IMR-90 (cell line): Measurements from ENCODE around the gene DNAJB2. TPM values are rescaled to one million over a fixed set of nuclear protein-coding genes. Genes with fewer than 3 reads are reported as not detected.
"Not testable (repeated sequence)": the region's sequence is repeated elsewhere in the genome, so short reads cannot be mapped to it uniquely, and the experiment has no call there.

Source experiments
- ATAC-seq: fragments of 200-7000 bp; cut with Tn5 transposase; 2 replicates; pipeline ENCODE4 v1.9.1; 2020; ENCODE audit warnings: low read depth, mild to moderate bottlenecking, moderate library complexity
- BruUV-seq: library from RNA; stranded (reverse); fragments of 400-500 nt; replicated peaks from 2 replicates; lab custom pipeline; 2021; lab: Mats Ljungman, UMichigan
- CTCF ChIA-PET: fragments of 300-600 bp; formaldehyde crosslinking; extraction: SDS; loops from one replicate; lab custom pipeline; 2021; ENCODE audit warnings: antibody characterized with exemption; lab: Yijun Ruan, JAX
- POLR2A ChIA-PET: fragments of 300-600 bp; sonication (Branson Sonifier 250); formaldehyde crosslinking; loops from one replicate; lab custom pipeline; 2022; ENCODE audit warnings: antibody characterized with exemption; ENCODE audit not compliant: unreplicated experiment; lab: Charles Lee
- DNase-seq: peaks from one replicate; pipeline ENCODE4 v3.0.0; 2013
- H2AFZ ChIP-seq: replicated peaks from 2 replicates; pipeline ENCODE3; 2013; ENCODE audit warnings: low read length, mild to moderate bottlenecking; ENCODE audit not compliant: poor library complexity
- H2AK5ac ChIP-seq: 2 replicates; pipeline ENCODE4 v1.6.1; 2013; ENCODE audit warnings: low read depth, low read length, inconsistent platforms
- H2AK9ac ChIP-seq: replicated peaks from 2 replicates; pipeline ENCODE3; 2013; ENCODE audit warnings: mild to moderate bottlenecking, low read depth, low read length, moderate library complexity; ENCODE audit not compliant: poor library complexity
- H2BK120ac ChIP-seq: 2 replicates; pipeline ENCODE4 v1.6.1; 2013; ENCODE audit warnings: low read depth, low read length, inconsistent platforms
- H2BK15ac ChIP-seq: 3 replicates; pipeline ENCODE4 v1.6.1; 2013; ENCODE audit warnings: low read depth, low read length, inconsistent platforms
- H2BK20ac ChIP-seq: 2 replicates; pipeline ENCODE4 v1.6.1; 2013; ENCODE audit warnings: low read depth, mild to moderate bottlenecking, inconsistent platforms, low read length, moderate library complexity
- H2BK5ac ChIP-seq: 2 replicates; pipeline ENCODE4 v1.6.1; 2013; ENCODE audit warnings: mild to moderate bottlenecking, low read depth, low read length, inconsistent platforms; ENCODE audit not compliant: poor library complexity, severe bottlenecking
- H3K14ac ChIP-seq: replicated peaks from 2 replicates; pipeline ENCODE4 v1.6.1; 2013; ENCODE audit warnings: low read depth, low read length, inconsistent platforms
- H3K18ac ChIP-seq: 2 replicates; pipeline ENCODE4 v1.6.1; 2013; ENCODE audit warnings: low read depth, low read length, control low read depth
- H3K23ac ChIP-seq: 2 replicates; pipeline ENCODE4 v1.6.1; 2013; ENCODE audit warnings: low read depth, low read length, inconsistent platforms
- H3K27ac ChIP-seq: 2 replicates; pipeline ENCODE4 v1.5.1; 2013; ENCODE audit warnings: mild to moderate bottlenecking, control low read depth, low read length; ENCODE audit not compliant: insufficient read depth
- H3K27me3 ChIP-seq: 2 replicates; pipeline ENCODE4 v1.6.1; 2013; ENCODE audit warnings: low read length; ENCODE audit not compliant: control insufficient read depth, insufficient read depth
- H3K36me3 ChIP-seq: 2 replicates; pipeline ENCODE4 v1.6.1; 2013; ENCODE audit warnings: low read length, mixed read lengths; ENCODE audit not compliant: control insufficient read depth, insufficient read depth
- H3K4ac ChIP-seq: 2 replicates; pipeline ENCODE4 v1.6.1; 2013; ENCODE audit warnings: low read depth, low read length, inconsistent platforms
- H3K4me1 ChIP-seq: 2 replicates; pipeline ENCODE4 v1.6.1; 2013; ENCODE audit warnings: low read length, mixed read lengths; ENCODE audit not compliant: control insufficient read depth, insufficient read depth
- H3K4me2 ChIP-seq: 2 replicates; pipeline ENCODE4 v1.6.1; 2013; ENCODE audit warnings: low read depth, mild to moderate bottlenecking, control low read depth, low read length, moderate library complexity
- H3K4me3 ChIP-seq: 2 replicates; pipeline ENCODE4 v1.5.1; 2013; ENCODE audit warnings: low read depth, mild to moderate bottlenecking, control low read depth, low read length, moderate library complexity; ENCODE audit not compliant: insufficient read depth
- H3K56ac ChIP-seq: 2 replicates; pipeline ENCODE4 v1.6.1; 2013; ENCODE audit warnings: low read length, inconsistent platforms; ENCODE audit not compliant: insufficient read depth; ENCODE audit errors: extremely low read depth
- H3K79me1 ChIP-seq, 2 experiments: 2 replicates each; pipeline ENCODE4 v1.6.1; 2013; ENCODE audit warnings: low read length in 2 of 2, inconsistent platforms in 1 of 2, low read depth in 1 of 2
- H3K9ac ChIP-seq: 2 replicates; pipeline ENCODE4 v1.6.1; 2013; ENCODE audit warnings: low read depth, low read length, control low read depth
- H3K9me1 ChIP-seq: 2 replicates; pipeline ENCODE4 v1.6.1; 2013; ENCODE audit warnings: low read length, inconsistent platforms; ENCODE audit not compliant: insufficient read depth
- H3K9me3 ChIP-seq: 2 replicates; pipeline ENCODE4 v1.6.1; 2013; ENCODE audit warnings: low read length; ENCODE audit not compliant: control insufficient read depth, insufficient read depth
- H4K20me1 ChIP-seq: 2 replicates; pipeline ENCODE4 v1.6.1; 2013; ENCODE audit warnings: low read length, inconsistent platforms; ENCODE audit not compliant: insufficient read depth
- H4K5ac ChIP-seq: 2 replicates; pipeline ENCODE4 v1.6.1; 2013; ENCODE audit warnings: mild to moderate bottlenecking, low read depth, low read length, control low read depth
- H4K8ac ChIP-seq, 2 experiments: 2 replicates each; pipeline ENCODE4 v1.6.1; 2013; ENCODE audit warnings: low read depth in 2 of 2, low read length in 2 of 2, control low read depth in 1 of 2, inconsistent platforms in 1 of 2
- H4K91ac ChIP-seq: 2 replicates; pipeline ENCODE4 v1.6.1; 2013; ENCODE audit warnings: low read depth, low read length, inconsistent platforms; ENCODE audit not compliant: insufficient read depth
- WGBS, 2 experiments: methylation state at CpG; one replicate each; pipeline versions ENCODE4 v1.1.5 to v1.1.7; 2013; ENCODE audit warnings: missing lambda C conversion rate in 2 of 2; ENCODE audit not compliant: insufficient read length in 1 of 2; ENCODE audit errors: extremely low coverage in 2 of 2; 5-methylcytosine and 5-hydroxymethylcytosine counted together
- dilution Hi-C: fragments of 300-500 bp; cut with HindIII; formaldehyde crosslinking; loops from one replicate; pipeline ENCODE4 v1.14.3; 2018; ENCODE audit warnings: low sequenced_read_pairs; ENCODE audit not compliant: unreplicated experiment
- in situ Hi-C: fragments of 300-500 bp; cut with MboI; formaldehyde crosslinking; loops from 3 replicates; pipeline ENCODE4 v1.14.3; 2019; ENCODE audit warnings: low sequenced_read_pairs, inconsistent platforms, mixed read lengths
- intact Hi-C: fragments of 100-400 bp; cut with micrococcal nuclease; formaldehyde crosslinking; loops from 2 replicates; pipeline ENCODE4 v1.10.0; 2022
- polyA plus RNA-seq, 3 experiments: library from polyadenylated mRNA; depleted of rRNA; stranded (reverse); fragments of >200 nt; gene quantifications; 2 replicates each; pipeline ENCODE4 v1.2.3, GENCODE V29; 2012; ENCODE audit warnings: low replicate concordance in 1 of 3
- total RNA-seq: library from RNA; depleted of rRNA; stranded (reverse); fragments of >200 nt; gene quantifications from 2 replicates; pipeline ENCODE4 v1.2.3, GENCODE V29; 2012

Gene DNAJB2
- total and polyA plus RNA-seq, 2 of the 4 experiments (the other 2 are of a cell fraction) = 30.6 to 45.8 TPM

- H2AK5ac ChIP-seq, BruUV-seq, H3K9ac ChIP-seq, H3K4me2 ChIP-seq, DNase-seq, H2AFZ ChIP-seq, ATAC-seq, H3K23ac ChIP-seq, in situ Hi-C loops, dilution Hi-C loops, H2BK120ac ChIP-seq, H2BK20ac ChIP-seq, H4K91ac ChIP-seq, H2BK15ac ChIP-seq, H3K79me1 ChIP-seq, H4K20me1 ChIP-seq, H2AK9ac ChIP-seq, H3K36me3 ChIP-seq, H4K8ac ChIP-seq, H3K4ac ChIP-seq, POLR2A ChIA-PET, H3K27ac ChIP-seq, H3K4me1 ChIP-seq, H3K9me3 ChIP-seq, H3K4me3 ChIP-seq, H3K56ac ChIP-seq, intact Hi-C loops, H3K18ac ChIP-seq, H3K9me1 ChIP-seq, H3K27me3 ChIP-seq, H4K5ac ChIP-seq, H3K14ac ChIP-seq, H2BK5ac ChIP-seq: not testable (repeated sequence)
- 100% methylated on average over 5 of the region's 49 CpGs; no CpG with 5 or more reads in 1 of the 2 experiments for WGBS, 2 experiments
- CTCF ChIA-PET = interaction anchor here (1.6 kb wide), 1 partner anchor 18 kb away, joined by 5 read pairs; no protein-coding TSS in a partner anchor
Observed at GRCh38 chr2:219312683-219313263, 33.6 kb downstream of the DNAJB2 start.
